ENCODE measurements around the gene FBXO4. TPM values are rescaled to one million over a fixed set of nuclear protein-coding genes. Genes with fewer than 3 reads are reported as not detected.
A peak's percentile ranks its signal among the peaks of the same experiment; 100 is the strongest.

The FBXO4 gene
- 1 to 10 TPM; 3.6 to 7.2 (median 5.3) TPM for total RNA-seq
- polyA plus RNA-seq: 10 to 100 TPM in 1 of 2 donors, 1 to 10 TPM in 1; 3.1 to 12.2 TPM
- long read RNA-seq, donor 1, partial matches to known transcripts: 0 of 4 reads
- long read RNA-seq, donor 1, other reads (novel, unspliced or antisense): 1 of 4 reads
- long read RNA-seq, donor 2, partial matches to known transcripts: 0 of 4 reads
- long read RNA-seq, donor 2, other reads (novel, unspliced or antisense): 1 of 4 reads
- long read RNA-seq, donor 3, transcript FBXO4-201 (7 exons, 1,682 nt): major isoform, 5 of 10 reads
- long read RNA-seq, donor 3, partial matches to known transcripts: 0 of 10 reads
- long read RNA-seq, donor 3, other reads (novel, unspliced or antisense): 4 of 10 reads

- peak; percentile 19 to 85 (median 58) for TF ChIP-seq CTCF (IDR thresholded peaks at IDR 0.05)
- Histone ChIP-seq H3K9me3 (no peaks in the 10 kb centered on the region), H3K27ac (peak within 1 kb of the TSS; percentile 76 to 99 (median 95)), H3K27me3 (no peaks in the 10 kb centered on the region), H3K4me3 (peak within 1 kb of the TSS; percentile 45 to 90 (median 82)), H3K4me1 (peaks cover 0 to 35% (median 14%) of the 10 kb centered on the region in 9 donors), H3K36me3 (peaks cover 0 to 39% (median 1%) of the 10 kb centered on the region in 9 donors)
- ATAC-seq (peak; percentile 98 to 100 (median 99)), DNase-seq (peak; percentile 85 to 91)
- 1% methylated on average over 60 of the region's 60 CpGs for WGBS, 2 donors
- intact Hi-C loops (cut with DNase I): loop anchor here in 7 of 10 donors (1.0 to 10.0 kb wide), 8 partner anchors 20 to 967 kb away; partner anchors contain the start of genes RIMOC1 (in 3 of the 7) and OXCT1 (in 1 of the 7)
Measured at GRCh38 chr5:41924872-41925554, at the start of gene FBXO4. Gene FBXO4 (plus strand): TSS chr5:41925281. CDS start chr5:41925310, 29 bp downstream.

GRCh38 chr5:41876678-41877077, 48.4 kb upstream of the FBXO4 start:
- H3K4me3 ChIP-seq: no peak overlapping the region
- TF ChIP-seq CTCF (IDR thresholded peaks at IDR 0.05): no peak
- intact Hi-C loops (cut with DNase I): no loop called here
- no peak for DNase-seq
- ATAC-seq: no peak
- no peak overlapping the region for H3K27ac ChIP-seq
- H3K9me3 ChIP-seq: no peaks in the 10 kb centered on the region
- 77 to 82% methylated on average over 2 of the region's 2 CpGs for WGBS, 2 donors
- H3K27me3 ChIP-seq: no peaks in the 10 kb centered on the region
- H3K4me1 ChIP-seq: peaks cover 0 to 9% (median 1%) of the 10 kb centered on the region in 9 donors
- no peaks in the 10 kb centered on the region for H3K36me3 ChIP-seq

- Histone ChIP-seq H3K27ac (no peak overlapping the region), H3K9me3 (no peaks in the 10 kb centered on the region), H3K4me1 (peaks cover 0 to 3% (median 0%) of the 10 kb centered on the region in 9 donors), H3K4me3 (no peak overlapping the region), H3K27me3 (no peaks in the 10 kb centered on the region), H3K36me3 (no peaks in the 10 kb centered on the region)
- no peak for DNase-seq
- WGBS, 2 donors: 95% methylated on average over 1 of the region's 1 CpG
- intact Hi-C loops (cut with DNase I): no loop called here
- ATAC-seq: no peak
- no peak for TF ChIP-seq CTCF (IDR thresholded peaks at IDR 0.05)
Measured at GRCh38 chr5:41877408-41877807, 47.7 kb upstream of the FBXO4 start.

- intact Hi-C loops (cut with DNase I): no loop called here
- no peaks in the 10 kb centered on the region for H3K36me3 ChIP-seq
- DNase-seq (no peak), ATAC-seq (no peak)
- H3K4me3 ChIP-seq: no peak overlapping the region
- no peak for TF ChIP-seq CTCF (IDR thresholded peaks at IDR 0.05)
- H3K4me1 ChIP-seq: no peaks in the 10 kb centered on the region
- H3K27me3 ChIP-seq: no peaks in the 10 kb centered on the region
- 67 to 75% methylated on average over 2 of the region's 2 CpGs for WGBS, 2 donors
- no peaks in the 10 kb centered on the region for H3K9me3 ChIP-seq
- H3K27ac ChIP-seq: no peak overlapping the region
Measured at GRCh38 chr5:41878173-41878572, 46.9 kb upstream of the FBXO4 start.

Data from heart right ventricle (tissue), 16 donors.